MM.1S (cell line): ENCODE measurements around the gene KLK14.

ENCODE experiments used
- EZH2 ChIP-seq: fragments of 300-600 bp; sonication (generic); optimal IDR thresholded peaks from 2 replicates; pipeline ENCODE3; 2017; ENCODE audit warnings: low read depth, mild to moderate bottlenecking, antibody characterized with exemption, low read length, mixed read lengths
- TF ChIP-seq, protein P1 (sequence below): fragments of 300-600 bp; sonication (generic); IDR thresholded peaks from 2 replicates; pipeline ENCODE4 v1.5.1; 2016; ENCODE audit warnings: antibody characterized with exemption, low read length, mixed read lengths

DNA sequence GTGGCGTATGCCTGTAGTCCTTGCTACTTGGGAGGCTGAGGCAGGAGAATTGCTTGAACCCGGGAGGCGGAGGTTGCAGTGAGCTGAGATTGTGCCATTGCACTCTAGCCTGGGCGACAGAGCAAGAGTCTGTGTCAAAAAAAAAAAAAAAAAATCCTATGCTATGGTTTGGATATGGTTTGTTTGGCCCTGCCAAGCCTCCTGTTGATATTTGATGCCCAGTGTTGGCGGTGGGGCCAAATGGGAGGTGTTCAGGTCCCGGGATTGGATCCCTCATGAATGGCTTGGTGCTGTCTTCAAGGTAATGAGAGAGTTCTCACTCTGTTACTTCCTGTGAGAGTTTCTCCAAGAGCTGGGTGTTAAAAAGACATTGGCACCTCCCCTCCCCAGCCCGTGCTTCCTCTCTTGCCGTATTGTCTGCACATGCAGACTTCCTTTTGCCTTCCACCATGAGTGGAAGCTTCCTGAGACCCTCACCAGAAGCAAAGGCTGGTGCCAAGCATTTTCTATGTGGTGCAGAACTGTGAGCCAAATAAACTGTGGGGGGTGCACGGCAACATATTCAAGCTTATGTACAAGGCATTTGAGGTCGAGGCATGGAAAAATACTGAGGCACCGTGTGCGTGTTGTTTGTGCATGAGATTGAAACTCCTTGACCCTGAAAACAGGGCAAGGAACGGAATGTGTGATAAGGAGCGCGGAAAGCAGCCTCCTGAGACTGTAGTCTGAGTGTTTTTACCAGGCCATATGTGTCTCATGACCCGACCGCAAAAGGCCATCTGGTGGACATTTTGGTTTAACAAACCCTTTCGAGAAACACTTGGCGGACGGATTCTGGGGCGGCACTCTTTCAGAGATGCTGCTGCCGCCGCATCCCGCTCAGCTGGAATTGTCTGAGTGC, 49.3 kb upstream of the KLK14 start:
- TF ChIP-seq, protein P1, sequence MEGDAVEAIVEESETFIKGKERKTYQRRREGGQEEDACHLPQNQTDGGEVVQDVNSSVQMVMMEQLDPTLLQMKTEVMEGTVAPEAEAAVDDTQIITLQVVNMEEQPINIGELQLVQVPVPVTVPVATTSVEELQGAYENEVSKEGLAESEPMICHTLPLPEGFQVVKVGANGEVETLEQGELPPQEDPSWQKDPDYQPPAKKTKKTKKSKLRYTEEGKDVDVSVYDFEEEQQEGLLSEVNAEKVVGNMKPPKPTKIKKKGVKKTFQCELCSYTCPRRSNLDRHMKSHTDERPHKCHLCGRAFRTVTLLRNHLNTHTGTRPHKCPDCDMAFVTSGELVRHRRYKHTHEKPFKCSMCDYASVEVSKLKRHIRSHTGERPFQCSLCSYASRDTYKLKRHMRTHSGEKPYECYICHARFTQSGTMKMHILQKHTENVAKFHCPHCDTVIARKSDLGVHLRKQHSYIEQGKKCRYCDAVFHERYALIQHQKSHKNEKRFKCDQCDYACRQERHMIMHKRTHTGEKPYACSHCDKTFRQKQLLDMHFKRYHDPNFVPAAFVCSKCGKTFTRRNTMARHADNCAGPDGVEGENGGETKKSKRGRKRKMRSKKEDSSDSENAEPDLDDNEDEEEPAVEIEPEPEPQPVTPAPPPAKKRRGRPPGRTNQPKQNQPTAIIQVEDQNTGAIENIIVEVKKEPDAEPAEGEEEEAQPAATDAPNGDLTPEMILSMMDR, result no peak
- TF ChIP-seq EZH2, result no peak
